Kidney glomerular epithelial cell (primary cell): ENCODE data around the gene AJAP1.

Experiments
- DNase-seq: peaks from one replicate; lab custom pipeline; 2025; lab: John Stamatoyannopoulos, UW

Gene AJAP1

GRCh38 chr1:4682607-4683220 is 28.3 kb downstream of the AJAP1 start:
- DNase-seq, result no peak

- no peak for DNase-seq
Measured at GRCh38 chr1:4684136-4684535, 29.7 kb downstream of the AJAP1 start.

GRCh38 chr1:4684864-4685522 is 30.6 kb downstream of the AJAP1 start:
- no peak for DNase-seq

GRCh38 chr1:4685523-4685865 is 31.1 kb downstream of the AJAP1 start:
- DNase-seq, result no peak

GRCh38 chr1:4687943-4688342 is 33.5 kb downstream of the AJAP1 start:
- DNase-seq, result no peak

- no peak for DNase-seq
Measured at GRCh38 chr1:4689271-4689935, 35.0 kb downstream of the AJAP1 start.

- no peak for DNase-seq
Measured at GRCh38 chr1:4689941-4690635, 35.7 kb downstream of the AJAP1 start.

- no peak for DNase-seq
Measured at GRCh38 chr1:4690951-4691675, 36.7 kb downstream of the AJAP1 start.

- no peak for DNase-seq
Measured at GRCh38 chr1:4691766-4692405, 37.5 kb downstream of the AJAP1 start.

GRCh38 chr1:4692437-4692836 is 38.0 kb downstream of the AJAP1 start:
- no peak for DNase-seq

- DNase-seq, result no peak
Measured at GRCh38 chr1:4693331-4693730, 38.9 kb downstream of the AJAP1 start.

GRCh38 chr1:4693891-4694290 is 39.5 kb downstream of the AJAP1 start:
- no peak for DNase-seq

GRCh38 chr1:4694492-4694891 is 40.1 kb downstream of the AJAP1 start:
- DNase-seq, result no peak

GRCh38 chr1:4695241-4695640 is 40.8 kb downstream of the AJAP1 start:
- no peak for DNase-seq

GRCh38 chr1:4696161-4696745 is 41.8 kb downstream of the AJAP1 start:
- no peak for DNase-seq

- DNase-seq, result no peak
Measured at GRCh38 chr1:4696753-4697152, 42.3 kb downstream of the AJAP1 start.

GRCh38 chr1:4697801-4698200 is 43.4 kb downstream of the AJAP1 start:
- no peak for DNase-seq

GRCh38 chr1:4698911-4699310 is 44.5 kb downstream of the AJAP1 start:
- DNase-seq, result no peak

GRCh38 chr1:4699376-4700301 is 45.2 kb downstream of the AJAP1 start:
- no peak for DNase-seq

- no peak for DNase-seq
Measured at GRCh38 chr1:4700801-4701200, 46.4 kb downstream of the AJAP1 start.
